ENCODE measurements around the gene BCL2.

BCL2 gene

DNA sequence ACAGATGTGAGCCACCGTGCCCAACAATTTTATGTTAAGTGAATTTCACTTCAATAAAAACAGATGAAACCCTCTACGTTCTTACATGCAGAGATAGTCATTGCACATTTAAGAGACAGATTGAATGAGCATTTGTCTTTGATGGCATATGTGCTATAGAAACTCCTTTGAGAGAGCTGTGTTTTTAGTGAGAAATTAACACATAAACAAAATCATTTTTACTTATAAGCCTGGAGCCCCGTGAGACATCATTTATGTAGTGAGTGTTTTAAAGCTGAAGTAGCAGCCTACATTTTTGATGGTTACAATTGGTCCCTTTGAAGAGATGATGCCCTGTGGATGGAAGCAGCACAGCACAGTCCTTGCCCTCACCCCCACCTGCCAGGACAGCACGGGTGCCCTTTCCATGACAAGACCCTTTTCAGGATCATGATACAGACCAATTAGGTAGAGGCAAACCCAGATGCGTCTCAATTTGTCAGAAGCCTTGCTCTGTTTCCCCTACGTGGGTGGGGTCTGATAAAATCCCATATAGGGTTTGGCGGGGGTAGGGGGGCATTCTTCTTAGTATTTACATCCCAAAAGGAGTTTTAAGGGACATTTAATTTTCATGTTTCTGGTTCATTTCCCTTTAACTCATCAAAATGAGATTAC lies 237.1 kb downstream of the BCL2 start:
- Histone ChIP-seq H2AFZ (no peak overlapping the region), H3K27ac (no peak overlapping the region), H3K9me3 (ENCODE audit: control insufficient read depth, low read length) (no peaks in the 10 kb centered on the region), H3K4me3 (ENCODE audit: low read depth, low read length) (no peak overlapping the region), H3K4me2 (ENCODE audit: low read length) (no peak overlapping the region), H3K36me3 (ENCODE audit: control insufficient read depth, insufficient read depth, low read length) (no peaks in the 10 kb centered on the region), H3K4me1 (no peaks in the 10 kb centered on the region), H3K27me3 (ENCODE audit: control insufficient read depth, insufficient read depth, low read length) (no peaks in the 10 kb centered on the region), H3K79me2 (no peaks in the 10 kb centered on the region), H3K9ac (no peak overlapping the region)
- TF ChIP-seq, protein P1, sequence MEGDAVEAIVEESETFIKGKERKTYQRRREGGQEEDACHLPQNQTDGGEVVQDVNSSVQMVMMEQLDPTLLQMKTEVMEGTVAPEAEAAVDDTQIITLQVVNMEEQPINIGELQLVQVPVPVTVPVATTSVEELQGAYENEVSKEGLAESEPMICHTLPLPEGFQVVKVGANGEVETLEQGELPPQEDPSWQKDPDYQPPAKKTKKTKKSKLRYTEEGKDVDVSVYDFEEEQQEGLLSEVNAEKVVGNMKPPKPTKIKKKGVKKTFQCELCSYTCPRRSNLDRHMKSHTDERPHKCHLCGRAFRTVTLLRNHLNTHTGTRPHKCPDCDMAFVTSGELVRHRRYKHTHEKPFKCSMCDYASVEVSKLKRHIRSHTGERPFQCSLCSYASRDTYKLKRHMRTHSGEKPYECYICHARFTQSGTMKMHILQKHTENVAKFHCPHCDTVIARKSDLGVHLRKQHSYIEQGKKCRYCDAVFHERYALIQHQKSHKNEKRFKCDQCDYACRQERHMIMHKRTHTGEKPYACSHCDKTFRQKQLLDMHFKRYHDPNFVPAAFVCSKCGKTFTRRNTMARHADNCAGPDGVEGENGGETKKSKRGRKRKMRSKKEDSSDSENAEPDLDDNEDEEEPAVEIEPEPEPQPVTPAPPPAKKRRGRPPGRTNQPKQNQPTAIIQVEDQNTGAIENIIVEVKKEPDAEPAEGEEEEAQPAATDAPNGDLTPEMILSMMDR (IDR thresholded peaks at IDR 0.05): no peak

- H3K27ac ChIP-seq: no peak overlapping the region
- H3K9me3 ChIP-seq (ENCODE audit: control insufficient read depth, low read length): no peaks in the 10 kb centered on the region
- H3K79me2 ChIP-seq: no peaks in the 10 kb centered on the region
- TF ChIP-seq, protein P1 (IDR thresholded peaks at IDR 0.05): no peak
- H3K36me3 ChIP-seq (ENCODE audit: control insufficient read depth, insufficient read depth, low read length): no peaks in the 10 kb centered on the region
- no peak overlapping the region for H3K9ac ChIP-seq
- no peak overlapping the region for H3K4me2 ChIP-seq (ENCODE audit: low read length)
- no peak overlapping the region for H3K4me3 ChIP-seq (ENCODE audit: low read depth, low read length)
- no peak overlapping the region for H2AFZ ChIP-seq
- H3K27me3 ChIP-seq (ENCODE audit: control insufficient read depth, insufficient read depth, low read length): no peaks in the 10 kb centered on the region
- H3K4me1 ChIP-seq: no peaks in the 10 kb centered on the region
These were observed 240.5 kb downstream of the BCL2 start for GRCh38 chr18:63079114-63079513.

- Histone ChIP-seq H3K27me3 (ENCODE audit: control insufficient read depth, insufficient read depth, low read length) (no peaks in the 10 kb centered on the region), H3K36me3 (ENCODE audit: control insufficient read depth, insufficient read depth, low read length) (no peaks in the 10 kb centered on the region), H3K4me1 (no peaks in the 10 kb centered on the region), H3K4me3 (ENCODE audit: low read depth, low read length) (no peak overlapping the region), H3K79me2 (no peaks in the 10 kb centered on the region), H3K9ac (no peak overlapping the region), H3K9me3 (ENCODE audit: control insufficient read depth, low read length) (no peaks in the 10 kb centered on the region), H2AFZ (no peak overlapping the region), H3K27ac (no peak overlapping the region), H3K4me2 (ENCODE audit: low read length) (no peak overlapping the region)
- TF ChIP-seq, protein P1 (IDR thresholded peaks at IDR 0.05): no peak
These were observed 241.1 kb downstream of the BCL2 start for GRCh38 chr18:63078471-63078870.

- peaks cover 3% of the 10 kb centered on the region for H3K4me1 ChIP-seq
- no peaks in the 10 kb centered on the region for H3K9me3 ChIP-seq (ENCODE audit: control insufficient read depth, low read length)
- H3K9ac ChIP-seq: no peak overlapping the region
- peak overlapping the region; percentile 91 for H3K4me2 ChIP-seq (ENCODE audit: low read length)
- no peaks in the 10 kb centered on the region for H3K79me2 ChIP-seq
- peak overlapping the region; percentile 69 for H3K4me3 ChIP-seq (ENCODE audit: low read depth, low read length)
- H3K36me3 ChIP-seq (ENCODE audit: control insufficient read depth, insufficient read depth, low read length): no peaks in the 10 kb centered on the region
- peak overlapping the region; percentile 83 for H2AFZ ChIP-seq
- H3K27ac ChIP-seq: peak overlapping the region; percentile 85
- TF ChIP-seq, protein P1 (IDR thresholded peaks at IDR 0.05): peak; percentile 17
- H3K27me3 ChIP-seq (ENCODE audit: control insufficient read depth, insufficient read depth, low read length): no peaks in the 10 kb centered on the region
These were observed 244.6 kb downstream of the BCL2 start for GRCh38 chr18:63074981-63075404.

- TF ChIP-seq, protein P1 (IDR thresholded peaks at IDR 0.05): peak; percentile 26
- no peak overlapping the region for H3K27ac ChIP-seq
- no peak overlapping the region for H2AFZ ChIP-seq
- H3K27me3 ChIP-seq (ENCODE audit: control insufficient read depth, insufficient read depth, low read length): no peaks in the 10 kb centered on the region
- H3K9ac ChIP-seq: no peak overlapping the region
- H3K36me3 ChIP-seq (ENCODE audit: control insufficient read depth, insufficient read depth, low read length): no peaks in the 10 kb centered on the region
- no peak overlapping the region for H3K4me3 ChIP-seq (ENCODE audit: low read depth, low read length)
- no peaks in the 10 kb centered on the region for H3K79me2 ChIP-seq
- H3K4me2 ChIP-seq (ENCODE audit: low read length): no peak overlapping the region
- peaks cover 3% of the 10 kb centered on the region for H3K4me1 ChIP-seq
- H3K9me3 ChIP-seq (ENCODE audit: control insufficient read depth, low read length): no peaks in the 10 kb centered on the region
These were observed 246.1 kb downstream of the BCL2 start for GRCh38 chr18:63073481-63073880.

Measured in parathyroid adenoma (tissue), 2 donors.